Islet precursor cell (in vitro differentiated cells): Measurements from ENCODE around the gene POM121.
A peak's percentile ranks its signal among the peaks of the same experiment; 100 is the strongest.
"Not testable (repeated sequence)": the region's sequence is repeated elsewhere in the genome, so short reads cannot be mapped to it uniquely, and the experiment has no call there.

Source experiments
- DNase-seq: peaks from one replicate; pipeline ENCODE4 v3.0.0-alpha.2; 2018

The POM121 gene

DNA sequence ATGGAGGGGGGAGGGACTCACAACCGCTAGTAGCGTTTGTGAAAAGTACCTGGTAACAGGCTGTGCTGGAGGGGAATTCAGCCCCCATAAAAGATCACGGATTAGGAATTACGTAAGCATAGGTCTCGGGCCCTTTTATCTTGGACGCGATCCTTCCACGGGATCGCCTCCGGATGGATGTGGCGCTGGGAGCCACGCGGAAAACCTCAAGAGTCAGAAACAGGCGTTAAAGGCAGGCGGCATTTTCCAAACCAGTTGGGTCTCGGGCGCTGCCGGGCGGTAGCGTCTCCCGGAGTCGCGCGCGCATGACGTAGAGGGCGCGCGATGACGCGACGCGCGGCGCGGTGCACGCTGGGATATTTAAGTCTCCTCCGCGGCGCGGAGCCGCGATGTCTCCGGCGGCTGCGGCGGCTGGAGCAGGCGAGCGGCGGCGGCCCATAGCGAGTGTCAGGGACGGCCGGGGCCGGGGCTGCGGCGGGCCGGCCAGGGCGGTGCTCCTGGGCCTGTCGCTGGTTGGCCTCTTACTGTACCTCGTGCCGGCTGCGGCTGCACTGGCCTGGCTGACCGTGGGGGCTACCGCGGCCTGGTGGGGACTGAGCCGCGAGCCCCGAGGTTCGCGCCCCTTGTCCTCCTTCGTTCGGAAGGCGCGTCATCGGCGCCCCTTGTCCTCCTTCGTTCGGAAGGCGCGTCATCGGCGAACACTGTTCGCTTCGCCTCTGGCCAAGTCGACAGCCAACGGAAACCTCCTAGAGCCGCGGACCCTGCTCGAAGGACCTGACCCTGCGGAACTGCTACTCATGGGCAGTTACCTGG, at the start of gene POM121:
Gene POM121, plus strand, starts transcription at position 363 of the 813 bp plus-strand sequence. Its CDS starts 27 bp downstream, at position 390.
- DNase-seq = peak; percentile 88

DNA sequence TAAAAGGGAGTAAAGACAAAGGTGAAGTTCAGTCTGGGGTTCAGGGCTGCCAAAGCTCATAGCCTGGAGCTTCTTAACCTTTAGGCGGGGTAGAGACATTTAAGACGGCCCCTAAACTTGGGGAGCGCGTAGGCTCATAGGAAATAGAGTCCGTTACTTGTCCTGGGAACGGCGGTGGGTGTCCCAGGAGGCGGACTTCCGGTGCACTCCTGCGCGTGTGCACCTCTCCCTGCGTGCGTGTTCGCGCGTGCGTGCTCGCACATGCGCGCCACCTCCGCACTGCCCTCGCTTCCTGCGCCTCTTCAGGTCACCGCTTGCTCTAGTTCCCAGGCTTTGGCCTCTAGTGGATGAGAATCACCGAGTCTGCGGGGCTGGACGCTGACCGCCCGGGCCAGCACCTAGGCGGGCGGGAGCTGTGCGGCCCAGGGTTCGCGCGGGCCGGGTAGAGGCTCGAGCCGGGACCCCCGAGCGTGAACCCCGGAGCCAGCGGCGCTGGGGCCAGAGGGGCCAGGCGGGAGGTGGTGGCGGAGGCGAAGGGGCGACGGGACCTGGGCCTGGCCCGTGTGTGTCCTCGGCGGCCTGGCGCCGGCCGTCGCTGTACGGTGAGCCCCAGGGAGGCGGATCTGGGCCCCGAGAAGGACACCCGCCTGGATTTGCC, 45.7 kb upstream of the POM121 start:
- peak; percentile 92 for DNase-seq

DNA sequence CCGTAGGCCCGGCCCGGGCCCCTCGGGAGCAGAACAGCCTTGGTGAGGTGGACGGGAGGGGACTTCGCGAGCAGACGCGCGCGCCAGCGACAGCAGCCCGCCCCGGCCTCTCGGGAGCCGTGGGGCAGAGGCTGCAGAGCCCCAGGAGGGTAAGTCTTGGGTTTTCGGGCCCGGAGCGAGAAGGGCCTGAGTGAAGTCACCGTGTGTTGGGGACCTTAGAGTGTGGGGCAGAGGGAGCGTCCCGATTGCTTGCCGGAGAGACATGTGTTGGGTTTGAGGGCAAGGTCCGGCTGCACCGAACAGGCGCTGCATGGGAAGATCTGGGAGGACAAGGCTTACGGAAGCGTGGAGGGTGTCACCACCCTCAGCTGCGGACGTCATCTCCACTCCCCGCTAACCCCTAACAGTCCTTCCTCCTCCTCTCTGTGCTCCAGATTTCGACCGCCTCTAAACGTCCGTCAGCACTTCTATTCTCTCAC, 45.1 kb upstream of the POM121 start:
- peak; percentile 64 for DNase-seq

DNA sequence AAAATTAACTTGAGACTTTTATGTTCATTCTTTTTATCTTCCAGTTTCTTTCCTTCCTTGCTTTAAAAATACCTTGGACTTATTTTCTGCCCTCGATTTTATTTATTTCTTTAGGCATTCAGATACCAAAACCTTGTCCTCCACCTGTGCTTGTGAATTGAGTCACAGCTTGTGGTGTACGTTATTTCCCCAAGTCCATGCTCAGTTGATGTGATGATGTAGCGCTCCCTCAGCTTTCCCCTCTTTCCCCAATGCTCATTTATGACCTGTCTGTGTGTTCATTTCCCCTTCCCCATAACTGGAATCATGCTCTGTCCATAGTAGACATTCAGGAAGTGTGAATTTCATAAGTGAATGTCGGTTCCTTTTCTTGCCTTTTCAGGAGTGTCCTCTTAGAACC, 33.1 kb upstream of the POM121 start:
- not testable (repeated sequence) for DNase-seq

DNA sequence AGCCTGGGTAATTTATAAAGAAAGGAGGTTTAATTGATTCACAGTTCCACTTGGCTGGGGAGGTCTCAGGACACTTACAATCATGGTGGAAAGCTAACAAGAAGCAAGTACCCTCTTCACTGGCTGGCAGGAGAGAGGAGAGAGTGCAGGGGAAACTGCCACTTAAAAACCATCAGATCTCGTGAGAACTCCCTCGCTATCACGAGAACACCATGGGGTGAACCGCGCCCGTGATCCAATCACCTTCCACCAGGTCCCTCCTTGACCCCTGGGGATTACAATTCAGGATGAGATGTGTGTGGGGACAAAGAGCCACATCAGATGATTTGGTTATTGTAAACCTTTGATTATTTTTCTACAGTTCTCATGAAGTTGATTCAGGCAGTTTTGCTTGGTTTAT, 20.2 kb upstream of the POM121 start:
- DNase-seq = not testable (repeated sequence)

DNA sequence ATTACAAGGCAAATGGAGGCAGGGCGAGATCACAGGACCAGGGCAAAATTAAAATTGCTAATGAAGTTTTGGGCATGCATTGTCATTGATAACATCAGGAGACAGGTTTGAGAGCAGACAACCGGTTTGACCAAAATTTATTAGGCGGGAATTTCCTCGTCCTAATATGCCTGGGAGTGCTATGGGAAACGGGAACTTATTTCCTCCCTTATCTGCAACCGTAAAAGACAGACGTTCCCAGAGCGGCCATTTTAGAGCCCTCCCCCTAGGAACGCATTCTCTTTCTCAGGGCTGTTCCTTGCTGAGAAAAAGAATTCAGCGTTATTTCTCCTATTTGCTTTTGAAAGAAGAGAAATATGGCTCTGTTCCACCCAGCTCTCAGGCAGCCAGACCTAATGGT, 16.5 kb upstream of the POM121 start:
- not testable (repeated sequence) for DNase-seq

DNA sequence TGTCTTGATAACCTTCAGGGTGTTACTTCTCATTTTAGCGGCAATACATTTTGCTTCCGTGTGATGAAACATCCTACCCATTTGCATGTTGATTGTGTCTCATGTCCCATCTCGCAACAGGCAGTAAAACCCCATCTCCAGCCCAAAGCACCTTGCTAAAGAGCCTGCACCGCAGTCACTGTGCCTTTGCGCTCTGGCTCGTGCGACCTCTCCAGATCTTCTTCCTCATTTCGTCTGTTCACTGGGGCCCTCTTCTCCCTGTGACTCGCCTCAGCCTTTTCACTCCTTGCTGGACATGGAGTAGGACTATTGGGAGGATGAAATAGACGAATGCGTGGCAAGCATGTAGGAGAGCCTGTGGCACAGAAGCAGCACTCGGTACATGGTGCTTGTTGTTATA, 13.5 kb upstream of the POM121 start:
- DNase-seq = not testable (repeated sequence)

DNA sequence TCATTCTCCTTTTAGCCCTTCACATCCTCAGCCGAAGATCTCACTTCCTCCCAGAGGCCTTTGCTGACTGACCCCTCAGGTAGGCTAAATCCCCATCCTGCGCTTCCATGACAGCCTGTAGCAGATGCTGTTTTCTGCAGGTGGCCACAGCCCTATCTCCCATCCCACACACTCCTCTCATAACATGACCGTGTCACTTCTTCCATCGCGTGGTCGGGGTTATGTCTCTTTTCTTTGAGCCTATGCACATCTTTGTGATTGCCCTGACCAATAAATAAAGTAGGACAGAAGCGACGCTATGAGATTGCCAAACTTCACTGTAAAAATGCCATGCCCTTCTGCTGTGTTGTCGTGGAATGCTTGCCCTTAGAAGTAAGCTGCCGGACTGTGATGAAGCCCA, 11.1 kb upstream of the POM121 start:
- not testable (repeated sequence) for DNase-seq

DNA sequence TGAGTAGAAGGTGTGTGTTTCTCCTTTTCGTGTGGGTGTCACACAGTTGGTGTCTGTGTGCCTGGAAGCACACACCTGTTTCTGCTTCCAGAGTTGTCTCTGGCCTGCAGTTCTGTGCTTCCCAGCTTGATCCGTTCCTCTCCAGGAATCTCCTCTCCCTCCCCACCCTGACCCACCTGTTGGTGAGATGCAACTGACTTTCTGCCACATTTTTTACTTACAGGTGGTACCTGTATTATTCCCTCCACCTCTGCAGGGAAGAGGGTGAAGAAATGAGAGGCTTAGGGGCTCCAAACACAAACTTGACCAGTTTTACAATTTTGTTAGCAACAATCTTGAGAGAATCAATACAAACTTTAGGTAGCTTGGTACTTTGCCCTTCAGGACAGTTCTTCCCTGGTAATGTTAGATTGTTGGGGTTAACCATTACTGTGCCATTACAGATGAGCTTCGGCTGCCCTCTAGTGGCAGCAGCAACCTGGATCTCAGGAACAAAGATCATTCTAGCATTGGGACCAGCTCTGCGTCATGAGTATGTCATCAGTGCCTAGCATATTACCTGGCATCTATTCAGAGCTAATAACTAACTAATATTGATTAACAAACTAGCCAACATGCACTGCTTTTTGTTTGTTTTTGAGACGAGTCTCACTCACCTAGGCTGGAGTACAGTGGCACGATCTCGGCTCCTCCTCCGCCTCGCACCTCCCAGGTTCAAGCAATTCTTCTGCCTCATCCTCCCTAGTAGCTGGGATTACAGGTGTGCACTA, 10.0 kb upstream of the POM121 start:
- not testable (repeated sequence) for DNase-seq

DNA sequence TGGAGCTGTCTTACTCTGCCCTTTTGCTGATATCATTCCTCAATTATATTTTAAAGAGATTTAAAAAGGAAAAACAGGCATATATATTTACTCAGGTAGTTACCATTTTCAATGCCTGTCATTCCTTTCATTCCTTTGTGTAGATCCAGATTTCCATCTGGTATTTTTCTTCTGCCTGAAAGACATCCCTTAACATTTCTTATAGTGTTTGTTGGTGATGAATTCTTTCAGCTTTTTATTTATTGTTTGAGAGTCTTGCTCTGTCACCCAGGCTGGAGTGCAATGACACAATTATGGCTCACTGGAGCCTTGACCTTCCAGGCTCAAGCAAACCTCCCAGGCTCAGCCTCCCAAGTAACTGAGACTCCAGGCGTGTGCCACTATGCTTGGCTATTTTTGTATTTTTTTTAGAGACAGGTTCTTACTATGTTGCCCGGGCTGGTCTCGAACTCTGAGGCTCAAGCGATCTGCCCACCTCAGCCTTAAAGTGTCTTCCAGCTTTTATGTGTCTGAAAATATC, 5.6 kb upstream of the POM121 start:
- no peak for DNase-seq

DNA sequence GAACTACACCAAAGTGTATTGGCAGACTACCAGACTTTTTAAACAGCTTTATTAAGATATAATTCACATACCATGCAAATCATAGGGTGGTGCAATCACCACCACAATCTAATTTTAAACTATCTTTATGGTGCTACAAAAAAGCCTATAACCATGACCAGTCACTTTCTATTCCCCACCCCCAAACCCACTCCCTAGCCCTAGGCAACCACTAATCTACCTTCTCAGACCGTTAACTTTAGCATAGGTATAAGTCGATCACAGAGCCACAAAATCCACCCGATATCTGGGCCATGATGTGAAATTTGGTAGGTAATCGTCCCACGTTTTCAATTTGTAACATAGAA, 536 bp upstream of the POM121 start:
- no peak for DNase-seq

DNA sequence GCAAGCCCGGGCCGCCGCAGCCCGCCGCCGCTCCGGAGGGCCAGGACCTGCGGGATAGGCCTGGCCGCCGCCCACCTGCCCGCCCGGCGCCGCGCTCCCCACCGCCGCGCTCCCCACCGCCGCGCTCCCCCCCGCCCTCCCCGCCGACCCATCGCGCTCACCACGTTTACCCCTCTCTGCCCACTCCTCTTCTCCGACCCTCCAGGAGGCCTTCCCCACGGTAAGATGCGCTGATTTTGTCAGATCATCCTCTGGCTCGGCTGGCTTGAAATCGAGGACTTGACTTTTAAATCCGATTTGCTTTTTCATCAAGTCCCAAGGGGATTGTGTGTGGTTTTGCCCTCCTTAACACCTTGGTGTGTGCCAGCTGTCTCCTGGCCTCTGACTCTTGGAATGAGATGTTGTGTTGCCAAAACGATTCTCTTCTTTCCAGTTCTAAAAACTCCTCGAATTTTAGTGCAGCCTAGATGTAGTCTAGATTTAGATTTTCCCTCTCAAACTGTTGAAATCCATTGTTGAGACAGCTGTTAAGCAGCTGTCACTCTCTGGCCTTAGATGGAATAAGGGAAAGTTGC, 738 bp downstream of the POM121 start:
- no peak for DNase-seq

DNA sequence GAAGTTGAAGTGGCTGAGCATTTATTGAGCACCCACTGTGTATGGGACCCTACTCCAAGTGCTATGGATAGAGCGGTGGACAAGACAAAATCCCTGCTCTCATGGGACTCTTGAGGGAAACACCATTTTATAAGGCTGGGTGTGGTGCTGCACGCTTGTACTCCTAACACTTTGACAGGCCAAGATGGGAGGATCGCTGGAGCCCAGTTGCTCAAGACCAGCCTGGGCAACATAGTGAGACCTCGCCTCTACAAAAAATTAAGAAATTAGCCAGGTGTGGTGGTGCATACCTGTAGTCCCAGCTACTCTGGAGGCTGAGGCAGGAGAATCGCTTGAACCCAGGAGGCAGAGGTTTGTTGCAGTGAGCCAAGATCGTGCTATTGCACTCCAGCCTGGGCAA, 2.9 kb downstream of the POM121 start:
- DNase-seq = peak; percentile 22

DNA sequence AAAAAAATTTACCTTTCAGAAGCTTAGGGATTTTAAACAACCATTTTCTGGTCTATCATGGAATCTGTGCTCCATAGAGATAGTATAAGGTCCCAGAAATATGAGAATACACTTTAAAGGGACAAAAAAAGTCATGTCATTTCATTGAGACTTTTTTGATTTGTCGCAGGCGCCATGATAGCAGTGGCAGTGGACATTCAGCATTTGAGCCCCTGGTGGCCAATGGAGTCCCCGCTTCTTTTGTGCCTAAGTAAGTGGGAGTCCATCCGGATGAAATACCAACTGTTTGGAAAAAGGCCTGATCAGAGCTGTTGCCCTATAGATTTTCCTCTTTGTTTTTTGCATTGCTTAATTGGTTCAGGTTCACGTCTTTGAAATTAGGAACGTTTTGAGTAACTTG, 3.3 kb downstream of the POM121 start:
- peak; percentile 21 for DNase-seq

DNA sequence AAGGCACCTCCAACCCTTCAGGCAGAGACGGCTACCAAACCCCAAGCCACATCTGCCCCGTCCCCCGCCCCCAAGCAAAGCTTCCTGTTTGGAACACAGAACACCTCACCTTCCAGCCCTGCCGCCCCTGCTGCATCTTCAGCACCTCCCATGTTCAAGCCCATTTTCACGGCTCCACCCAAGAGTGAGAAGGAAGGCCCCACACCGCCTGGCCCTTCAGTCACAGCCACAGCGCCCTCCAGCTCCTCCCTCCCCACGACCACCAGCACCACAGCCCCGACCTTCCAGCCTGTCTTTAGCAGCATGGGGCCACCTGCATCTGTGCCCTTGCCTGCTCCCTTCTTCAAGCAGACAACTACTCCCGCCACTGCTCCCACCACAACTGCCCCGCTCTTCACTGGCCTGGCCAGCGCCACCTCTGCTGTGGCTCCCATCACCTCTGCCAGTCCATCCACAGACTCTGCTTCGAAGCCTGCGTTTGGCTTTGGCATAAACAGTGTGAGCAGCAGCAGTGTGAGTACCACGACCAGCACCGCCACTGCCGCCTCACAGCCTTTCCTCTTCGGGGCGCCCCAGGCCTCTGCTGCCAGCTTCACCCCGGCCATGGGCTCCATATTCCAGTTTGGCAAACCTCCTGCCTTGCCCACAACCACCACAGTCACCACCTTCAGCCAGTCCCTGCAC, 17.3 kb downstream of the POM121 start:
- DNase-seq = not testable (repeated sequence)

DNA sequence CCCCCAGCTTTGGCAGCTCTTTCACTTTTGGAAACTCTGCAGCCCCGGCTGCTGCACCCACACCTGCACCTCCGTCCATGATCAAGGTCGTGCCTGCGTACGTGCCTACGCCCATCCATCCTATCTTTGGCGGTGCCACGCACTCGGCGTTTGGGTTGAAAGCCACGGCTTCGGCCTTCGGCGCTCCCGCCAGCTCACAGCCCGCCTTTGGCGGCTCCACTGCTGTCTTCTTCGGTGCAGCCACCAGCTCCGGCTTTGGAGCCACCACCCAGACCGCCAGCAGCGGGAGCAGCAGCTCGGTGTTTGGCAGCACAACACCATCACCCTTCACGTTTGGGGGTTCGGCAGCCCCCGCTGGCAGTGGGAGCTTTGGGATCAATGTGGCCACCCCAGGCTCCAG, 18.1 kb downstream of the POM121 start:
- DNase-seq = not testable (repeated sequence)

DNA sequence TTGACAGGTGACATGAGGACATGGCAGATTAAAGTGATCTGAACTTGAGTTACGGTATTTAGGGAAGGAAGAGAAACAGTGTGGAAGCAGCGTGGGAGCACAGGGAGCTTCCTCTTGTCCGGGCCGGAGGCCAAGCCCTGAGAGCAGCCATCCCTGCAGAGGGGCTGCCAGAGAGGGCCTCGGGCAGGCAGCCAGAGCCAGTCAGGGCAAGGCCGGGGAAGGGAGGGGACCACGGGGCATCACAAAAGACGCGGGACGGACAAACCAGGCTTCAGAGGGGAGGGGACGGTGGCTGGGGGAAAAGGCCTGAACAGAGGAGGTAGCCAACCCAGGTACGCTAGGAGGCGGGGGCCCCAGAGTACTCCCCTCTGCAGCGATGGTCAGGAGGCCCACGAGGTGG, 20.0 kb downstream of the POM121 start:
- DNase-seq = not testable (repeated sequence)

DNA sequence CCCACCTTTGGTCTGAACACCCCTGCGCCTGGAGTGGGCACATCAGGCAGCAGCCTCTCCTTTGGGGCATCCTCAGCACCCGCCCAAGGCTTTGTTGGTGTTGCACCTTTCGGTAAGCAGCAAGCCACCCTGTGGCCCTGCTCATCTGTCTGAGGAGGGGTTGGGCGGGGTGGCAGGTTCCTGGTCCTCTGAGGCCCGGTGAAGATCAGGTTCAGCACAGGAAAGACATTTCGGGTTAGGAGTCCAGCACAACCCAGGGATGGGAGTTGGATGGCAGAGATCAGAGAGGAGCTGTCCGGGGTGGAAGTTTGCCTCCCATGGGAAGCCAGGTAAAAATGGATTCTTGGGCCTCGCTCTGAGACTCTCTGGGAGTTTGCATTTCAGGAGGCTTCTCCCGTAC, 20.7 kb downstream of the POM121 start:
- peak; percentile 45 for DNase-seq

DNA sequence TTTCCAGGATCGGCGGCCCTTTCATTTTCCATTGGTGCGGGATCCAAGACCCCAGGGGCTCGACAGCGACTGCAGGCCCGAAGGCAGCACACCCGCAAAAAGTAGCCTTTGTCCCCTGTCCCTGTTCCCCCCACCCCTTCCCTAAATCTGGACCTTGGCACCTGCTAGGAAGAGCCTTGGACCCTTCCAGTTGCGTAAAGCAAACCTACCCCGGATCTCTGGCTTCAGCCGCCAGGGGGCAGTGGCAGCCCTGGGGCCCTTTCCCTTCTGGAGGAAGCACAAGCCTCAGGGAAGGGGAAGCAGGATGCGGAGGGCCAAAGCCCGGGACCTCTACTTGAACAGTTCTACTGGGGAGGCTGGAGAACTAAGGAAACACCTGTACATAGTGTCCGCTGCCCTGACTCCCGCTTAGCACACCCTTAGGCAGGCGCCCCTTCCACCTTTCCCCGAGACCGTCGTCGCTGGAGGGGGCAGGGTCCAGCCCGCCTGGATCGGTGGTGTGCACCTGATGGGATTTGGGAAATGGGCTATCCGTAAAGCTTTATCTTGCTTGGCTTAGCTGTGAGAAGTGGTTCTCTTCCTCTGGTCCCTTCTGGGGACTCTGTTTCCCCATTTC, 21.3 kb downstream of the POM121 start:
- DNase-seq = not testable (repeated sequence)

DNA sequence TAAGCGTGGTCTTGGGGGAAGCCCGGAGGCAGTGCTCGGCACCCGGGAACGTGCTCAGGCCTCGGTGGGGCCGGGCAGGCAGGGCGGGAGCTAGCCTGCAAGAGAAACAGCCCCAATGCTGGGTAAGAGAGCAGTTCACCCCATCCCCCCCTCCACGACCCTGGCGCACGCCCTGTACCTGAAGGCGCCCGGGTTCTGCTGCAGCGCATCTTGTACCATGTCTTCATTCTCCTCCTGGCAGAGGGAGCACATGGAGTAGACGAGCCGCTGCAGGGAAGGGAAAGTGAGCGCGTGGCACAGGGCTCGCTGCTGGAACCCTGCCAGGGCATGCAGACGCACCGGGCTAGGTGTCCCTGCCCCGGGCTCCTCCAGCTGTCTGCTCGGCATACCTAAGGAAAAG, 23.8 kb downstream of the POM121 start:
- not testable (repeated sequence) for DNase-seq

DNA sequence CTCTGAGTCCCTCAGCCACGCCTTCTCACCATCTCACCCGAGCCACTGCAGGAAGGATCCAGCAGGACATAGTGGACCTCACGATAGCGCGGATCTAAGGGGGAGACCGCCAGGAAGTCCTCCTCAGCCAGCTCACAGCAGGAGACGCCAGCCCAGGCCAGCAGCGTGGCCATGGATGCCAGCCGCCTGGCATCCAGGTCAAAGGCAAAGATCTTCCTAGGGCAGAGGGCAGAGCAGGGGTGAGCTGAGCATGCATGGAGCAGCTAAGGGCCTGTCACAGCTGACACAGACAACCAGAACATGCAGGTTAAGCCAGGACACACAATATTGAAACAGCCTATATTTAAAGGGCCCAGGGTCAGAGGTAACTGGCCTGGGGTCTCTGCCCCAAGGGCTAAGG, 24.4 kb downstream of the POM121 start:
- not testable (repeated sequence) for DNase-seq

DNA sequence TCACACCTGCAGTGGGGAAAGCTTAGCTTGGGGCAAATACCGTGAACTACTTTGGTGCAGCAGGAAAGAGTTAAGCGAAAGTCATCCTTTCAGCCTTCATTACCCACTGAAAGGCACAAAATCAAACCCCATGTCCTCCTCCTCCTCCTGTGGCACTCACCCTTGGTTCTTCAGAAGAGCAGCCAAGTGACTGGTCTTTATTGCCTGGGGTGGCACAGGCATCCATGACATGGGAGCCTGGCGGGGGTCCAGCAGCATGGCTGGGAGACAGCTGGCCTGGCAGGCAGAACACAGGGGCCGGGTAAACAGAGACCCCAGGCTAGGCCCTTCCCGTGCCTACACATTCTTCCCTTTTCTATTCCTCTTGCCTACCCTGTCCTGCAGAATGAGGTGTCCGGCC, 24.8 kb downstream of the POM121 start:
- not testable (repeated sequence) for DNase-seq
